ENCODE measurements around the gene P2RY2.

DNA sequence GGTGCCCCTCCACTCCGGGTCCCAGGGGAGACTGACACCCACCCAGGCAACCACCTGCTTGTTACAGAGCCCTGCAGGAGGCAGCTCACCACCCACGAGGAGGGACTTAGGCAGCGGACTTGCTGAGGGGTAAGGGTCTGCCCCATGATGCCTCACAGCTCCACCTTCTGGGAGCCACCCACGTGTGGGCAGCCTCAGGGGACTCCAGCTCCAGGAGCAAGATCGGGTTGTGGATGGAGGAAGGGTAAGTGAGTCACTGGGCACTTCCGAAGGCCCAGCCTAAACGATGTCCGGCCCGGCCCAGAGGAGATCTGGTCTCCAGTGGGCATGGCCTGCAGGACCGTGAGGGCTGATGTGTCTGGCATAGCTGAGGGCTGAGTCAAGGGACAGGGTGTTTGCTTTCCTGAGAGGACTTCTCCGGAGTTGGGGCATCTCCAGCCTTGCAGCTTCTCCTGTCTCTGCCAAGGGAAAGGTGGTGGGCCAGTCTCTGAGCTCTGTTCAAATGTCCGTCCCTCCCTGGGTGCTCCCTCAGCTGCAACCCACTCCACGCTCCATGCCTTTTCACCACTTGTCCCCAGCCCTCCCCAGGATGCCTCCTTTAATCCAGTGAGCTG is 32.3 kb upstream of the P2RY2 start:
- TF ChIP-seq, protein P1, sequence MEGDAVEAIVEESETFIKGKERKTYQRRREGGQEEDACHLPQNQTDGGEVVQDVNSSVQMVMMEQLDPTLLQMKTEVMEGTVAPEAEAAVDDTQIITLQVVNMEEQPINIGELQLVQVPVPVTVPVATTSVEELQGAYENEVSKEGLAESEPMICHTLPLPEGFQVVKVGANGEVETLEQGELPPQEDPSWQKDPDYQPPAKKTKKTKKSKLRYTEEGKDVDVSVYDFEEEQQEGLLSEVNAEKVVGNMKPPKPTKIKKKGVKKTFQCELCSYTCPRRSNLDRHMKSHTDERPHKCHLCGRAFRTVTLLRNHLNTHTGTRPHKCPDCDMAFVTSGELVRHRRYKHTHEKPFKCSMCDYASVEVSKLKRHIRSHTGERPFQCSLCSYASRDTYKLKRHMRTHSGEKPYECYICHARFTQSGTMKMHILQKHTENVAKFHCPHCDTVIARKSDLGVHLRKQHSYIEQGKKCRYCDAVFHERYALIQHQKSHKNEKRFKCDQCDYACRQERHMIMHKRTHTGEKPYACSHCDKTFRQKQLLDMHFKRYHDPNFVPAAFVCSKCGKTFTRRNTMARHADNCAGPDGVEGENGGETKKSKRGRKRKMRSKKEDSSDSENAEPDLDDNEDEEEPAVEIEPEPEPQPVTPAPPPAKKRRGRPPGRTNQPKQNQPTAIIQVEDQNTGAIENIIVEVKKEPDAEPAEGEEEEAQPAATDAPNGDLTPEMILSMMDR (IDR thresholded peaks at IDR 0.05; ENCODE audit: low read depth, low read length, missing input control): no peak
- TF ChIP-seq, protein P2, sequence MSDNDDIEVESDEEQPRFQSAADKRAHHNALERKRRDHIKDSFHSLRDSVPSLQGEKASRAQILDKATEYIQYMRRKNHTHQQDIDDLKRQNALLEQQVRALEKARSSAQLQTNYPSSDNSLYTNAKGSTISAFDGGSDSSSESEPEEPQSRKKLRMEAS (IDR thresholded peaks at IDR 0.05): no peak
- TF ChIP-seq JUND (IDR thresholded peaks at IDR 0.05) (no peak), SP1 (IDR thresholded peaks at IDR 0.05) (no peak), FOXA2 (IDR thresholded peaks at IDR 0.05) (no peak), TAF1 (conservative IDR thresholded peaks at IDR 0.05) (no peak), NR2F2 (IDR thresholded peaks at IDR 0.05) (no peak), RAD21 (IDR thresholded peaks at IDR 0.05) (no peak)
- TF ChIP-seq, protein P3, sequence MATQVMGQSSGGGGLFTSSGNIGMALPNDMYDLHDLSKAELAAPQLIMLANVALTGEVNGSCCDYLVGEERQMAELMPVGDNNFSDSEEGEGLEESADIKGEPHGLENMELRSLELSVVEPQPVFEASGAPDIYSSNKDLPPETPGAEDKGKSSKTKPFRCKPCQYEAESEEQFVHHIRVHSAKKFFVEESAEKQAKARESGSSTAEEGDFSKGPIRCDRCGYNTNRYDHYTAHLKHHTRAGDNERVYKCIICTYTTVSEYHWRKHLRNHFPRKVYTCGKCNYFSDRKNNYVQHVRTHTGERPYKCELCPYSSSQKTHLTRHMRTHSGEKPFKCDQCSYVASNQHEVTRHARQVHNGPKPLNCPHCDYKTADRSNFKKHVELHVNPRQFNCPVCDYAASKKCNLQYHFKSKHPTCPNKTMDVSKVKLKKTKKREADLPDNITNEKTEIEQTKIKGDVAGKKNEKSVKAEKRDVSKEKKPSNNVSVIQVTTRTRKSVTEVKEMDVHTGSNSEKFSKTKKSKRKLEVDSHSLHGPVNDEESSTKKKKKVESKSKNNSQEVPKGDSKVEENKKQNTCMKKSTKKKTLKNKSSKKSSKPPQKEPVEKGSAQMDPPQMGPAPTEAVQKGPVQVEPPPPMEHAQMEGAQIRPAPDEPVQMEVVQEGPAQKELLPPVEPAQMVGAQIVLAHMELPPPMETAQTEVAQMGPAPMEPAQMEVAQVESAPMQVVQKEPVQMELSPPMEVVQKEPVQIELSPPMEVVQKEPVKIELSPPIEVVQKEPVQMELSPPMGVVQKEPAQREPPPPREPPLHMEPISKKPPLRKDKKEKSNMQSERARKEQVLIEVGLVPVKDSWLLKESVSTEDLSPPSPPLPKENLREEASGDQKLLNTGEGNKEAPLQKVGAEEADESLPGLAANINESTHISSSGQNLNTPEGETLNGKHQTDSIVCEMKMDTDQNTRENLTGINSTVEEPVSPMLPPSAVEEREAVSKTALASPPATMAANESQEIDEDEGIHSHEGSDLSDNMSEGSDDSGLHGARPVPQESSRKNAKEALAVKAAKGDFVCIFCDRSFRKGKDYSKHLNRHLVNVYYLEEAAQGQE (IDR thresholded peaks at IDR 0.05): no peak
- TF ChIP-seq, protein P4, sequence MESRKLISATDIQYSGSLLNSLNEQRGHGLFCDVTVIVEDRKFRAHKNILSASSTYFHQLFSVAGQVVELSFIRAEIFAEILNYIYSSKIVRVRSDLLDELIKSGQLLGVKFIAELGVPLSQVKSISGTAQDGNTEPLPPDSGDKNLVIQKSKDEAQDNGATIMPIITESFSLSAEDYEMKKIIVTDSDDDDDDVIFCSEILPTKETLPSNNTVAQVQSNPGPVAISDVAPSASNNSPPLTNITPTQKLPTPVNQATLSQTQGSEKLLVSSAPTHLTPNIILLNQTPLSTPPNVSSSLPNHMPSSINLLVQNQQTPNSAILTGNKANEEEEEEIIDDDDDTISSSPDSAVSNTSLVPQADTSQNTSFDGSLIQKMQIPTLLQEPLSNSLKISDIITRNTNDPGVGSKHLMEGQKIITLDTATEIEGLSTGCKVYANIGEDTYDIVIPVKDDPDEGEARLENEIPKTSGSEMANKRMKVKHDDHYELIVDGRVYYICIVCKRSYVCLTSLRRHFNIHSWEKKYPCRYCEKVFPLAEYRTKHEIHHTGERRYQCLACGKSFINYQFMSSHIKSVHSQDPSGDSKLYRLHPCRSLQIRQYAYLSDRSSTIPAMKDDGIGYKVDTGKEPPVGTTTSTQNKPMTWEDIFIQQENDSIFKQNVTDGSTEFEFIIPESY (IDR thresholded peaks at IDR 0.05): no peak

All from liver (tissue), 3 donors.